Measurements from ENCODE around the gene CAPS2.

DNA sequence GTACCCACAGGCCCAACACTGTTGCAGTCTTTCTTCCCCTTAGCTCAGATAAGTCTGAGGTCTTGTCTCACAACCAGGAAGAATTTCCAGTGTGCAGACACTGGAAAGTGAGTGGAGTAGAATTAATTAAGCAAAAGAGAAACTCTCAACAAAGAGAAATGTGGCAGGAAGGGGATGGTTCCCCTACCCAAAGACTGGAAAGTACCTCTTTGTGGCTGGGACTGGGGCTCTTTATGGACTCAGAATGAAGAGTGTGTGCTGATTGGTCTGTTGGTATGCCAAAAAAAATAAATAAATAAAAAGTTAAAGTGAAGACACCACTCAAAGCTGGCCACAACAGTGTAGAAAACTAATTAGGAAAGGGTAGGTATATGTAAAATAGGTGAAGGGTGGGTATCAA is 30.8 kb upstream of the CAPS2 start:
- no peak for TF ChIP-seq EZH2phosphoT487 (conservative IDR thresholded peaks at IDR 0.05; ENCODE audit: low read length)
- TF ChIP-seq, protein P1, sequence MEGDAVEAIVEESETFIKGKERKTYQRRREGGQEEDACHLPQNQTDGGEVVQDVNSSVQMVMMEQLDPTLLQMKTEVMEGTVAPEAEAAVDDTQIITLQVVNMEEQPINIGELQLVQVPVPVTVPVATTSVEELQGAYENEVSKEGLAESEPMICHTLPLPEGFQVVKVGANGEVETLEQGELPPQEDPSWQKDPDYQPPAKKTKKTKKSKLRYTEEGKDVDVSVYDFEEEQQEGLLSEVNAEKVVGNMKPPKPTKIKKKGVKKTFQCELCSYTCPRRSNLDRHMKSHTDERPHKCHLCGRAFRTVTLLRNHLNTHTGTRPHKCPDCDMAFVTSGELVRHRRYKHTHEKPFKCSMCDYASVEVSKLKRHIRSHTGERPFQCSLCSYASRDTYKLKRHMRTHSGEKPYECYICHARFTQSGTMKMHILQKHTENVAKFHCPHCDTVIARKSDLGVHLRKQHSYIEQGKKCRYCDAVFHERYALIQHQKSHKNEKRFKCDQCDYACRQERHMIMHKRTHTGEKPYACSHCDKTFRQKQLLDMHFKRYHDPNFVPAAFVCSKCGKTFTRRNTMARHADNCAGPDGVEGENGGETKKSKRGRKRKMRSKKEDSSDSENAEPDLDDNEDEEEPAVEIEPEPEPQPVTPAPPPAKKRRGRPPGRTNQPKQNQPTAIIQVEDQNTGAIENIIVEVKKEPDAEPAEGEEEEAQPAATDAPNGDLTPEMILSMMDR (IDR thresholded peaks at IDR 0.05; ENCODE audit: insufficient read depth, low read length, poor library complexity, severe bottlenecking) = no peak
